Endothelial cell of umbilical vein (primary cell): Measurements from ENCODE around the gene TIMM50.

ENCODE experiments used
- CTCF ChIP-seq, 2 donors: IDR thresholded peaks; 1 replicate in 1 of 2; 2 replicates in 1 of 2; pipeline ENCODE4 v1.5.1; 2011; ENCODE audit warnings: low read length in 2 of 2, mild to moderate bottlenecking in 2 of 2, moderate library complexity in 2 of 2, control low read depth in 1 of 2, inconsistent platforms in 1 of 2, low read depth in 1 of 2; ENCODE audit not compliant: insufficient read depth in 1 of 2; ENCODE audit errors: extremely low read depth in 1 of 2
- EZH2 ChIP-seq: IDR thresholded peaks from 2 replicates; pipeline ENCODE4 v1.6.1; 2012; ENCODE audit warnings: borderline replicate concordance, low read depth, mild to moderate bottlenecking, moderate library complexity, low read length, inconsistent platforms; ENCODE audit not compliant: severe bottlenecking
- FOS ChIP-seq: IDR thresholded peaks from 2 replicates; pipeline ENCODE4 v1.6.1; 2011; ENCODE audit warnings: mild to moderate bottlenecking, low read length, moderate library complexity, borderline replicate concordance; ENCODE audit not compliant: insufficient read depth
- GATA2 ChIP-seq: IDR thresholded peaks from 2 replicates; pipeline ENCODE4 v1.7.0; 2011; ENCODE audit warnings: low read depth, mild to moderate bottlenecking, moderate library complexity, mixed read lengths, low read length; ENCODE audit not compliant: insufficient read length, insufficient read depth
- JUN ChIP-seq: IDR thresholded peaks from 2 replicates; pipeline ENCODE4 v1.6.1; 2011; ENCODE audit warnings: borderline replicate concordance, low read depth; ENCODE audit not compliant: insufficient read length, insufficient read depth
- MAX ChIP-seq: IDR thresholded peaks from 2 replicates; pipeline ENCODE4 v1.6.1; 2011; ENCODE audit not compliant: insufficient read depth, insufficient read length
- MYC ChIP-seq: IDR thresholded peaks from one replicate; pipeline ENCODE4 v1.6.1; 2011; ENCODE audit warnings: mild to moderate bottlenecking, low read depth, low read length
- POLR2A ChIP-seq: IDR thresholded peaks from 2 replicates; pipeline ENCODE4 v1.6.1; 2012; ENCODE audit warnings: low read depth, mild to moderate bottlenecking, control low read depth, low read length
- POLR2AphosphoS5 ChIP-seq: IDR thresholded peaks from 2 replicates; pipeline ENCODE4 v1.6.1; 2012; ENCODE audit warnings: low read depth, mild to moderate bottlenecking, control low read depth, low read length, moderate library complexity; ENCODE audit not compliant: insufficient read depth

- no peak for TF ChIP-seq POLR2AphosphoS5
- TF ChIP-seq POLR2A: no peak
- TF ChIP-seq CTCF (IDR thresholded peaks at IDR 0.05; ENCODE audit: extremely low read depth in 1 of 2, insufficient read depth in 1 of 2, low read depth in 1 of 2, low read length in 2 of 2): no peak
- TF ChIP-seq GATA2: no peak
- no peak for TF ChIP-seq EZH2
- TF ChIP-seq MAX: no peak
- TF ChIP-seq FOS: no peak
- TF ChIP-seq JUN: no peak
- no peak for TF ChIP-seq MYC
Measured at GRCh38 chr19:39444598-39445195, 35.9 kb upstream of the TIMM50 start.
